Activated T-cell treated with anti-CD3 and anti-CD28 coated beads, Interleukin-2, amount 50 U/mL, for 24 hours (primary cell): Measurements from ENCODE around the gene NUP133.
A peak's percentile ranks its signal among the peaks of the same experiment; 100 is the strongest.
"Not testable (repeated sequence)": the region's sequence is repeated elsewhere in the genome, so short reads cannot be mapped to it uniquely, and the experiment has no call there.

Experiments
- DNase-seq: peaks from one replicate; pipeline ENCODE4 v3.0.0-alpha.2; 2020
- H3K27ac Mint-ChIP-seq: 2 replicates; pipeline ENCODE4 v1.8.0; 2020; ENCODE audit warnings: mild to moderate bottlenecking, mixed read lengths
- H3K27me3 Mint-ChIP-seq: 2 replicates; pipeline ENCODE4 v1.8.0; 2020; ENCODE audit warnings: mixed read lengths
- H3K36me3 Mint-ChIP-seq: 2 replicates; pipeline ENCODE4 v1.8.0; 2020; ENCODE audit warnings: low read depth, mixed read lengths
- H3K4me1 Mint-ChIP-seq: 2 replicates; pipeline ENCODE4 v1.8.0; 2020; ENCODE audit warnings: low read depth, mixed read lengths
- H3K4me3 Mint-ChIP-seq: 2 replicates; pipeline ENCODE4 v1.8.0; 2020; ENCODE audit warnings: mild to moderate bottlenecking, moderate library complexity, mixed read lengths
- H3K9me3 Mint-ChIP-seq: 2 replicates; pipeline ENCODE4 v1.8.0; 2020; ENCODE audit warnings: mixed read lengths

The NUP133 gene

DNA sequence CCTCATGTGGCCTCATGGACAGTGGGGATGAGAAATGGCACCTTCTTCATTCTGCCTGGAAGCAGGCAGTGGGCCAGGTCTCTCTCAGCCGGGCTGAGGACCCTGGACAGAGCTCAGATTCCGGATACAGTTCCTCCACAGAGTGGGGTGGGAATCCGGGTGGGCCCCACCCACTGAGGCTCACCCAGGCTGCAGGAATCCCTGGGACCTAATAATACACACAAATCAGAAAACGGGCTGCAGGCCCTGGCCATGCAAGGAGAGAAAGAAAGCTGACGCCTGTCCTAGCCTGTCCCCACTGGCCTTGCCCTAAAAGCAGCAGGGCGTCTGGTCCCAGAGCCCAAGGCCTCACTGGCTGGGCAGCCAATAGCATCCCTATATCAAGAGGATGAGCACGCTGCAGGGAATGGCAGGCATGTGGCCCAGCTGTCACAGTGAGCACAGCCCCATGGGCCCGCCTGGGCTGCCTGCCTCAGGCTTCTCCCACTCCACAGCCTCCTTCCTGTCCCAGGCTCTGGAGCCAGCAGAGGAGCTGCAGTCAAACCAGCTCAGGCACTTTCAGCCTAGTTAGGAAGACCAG lies 99.6 kb downstream of the NUP133 start:
- Mint-ChIP-seq H3K27ac (no peak overlapping the region), H3K27me3 (peaks cover 67% of the 10 kb centered on the region), H3K36me3 (no peaks in the 10 kb centered on the region)

DNA sequence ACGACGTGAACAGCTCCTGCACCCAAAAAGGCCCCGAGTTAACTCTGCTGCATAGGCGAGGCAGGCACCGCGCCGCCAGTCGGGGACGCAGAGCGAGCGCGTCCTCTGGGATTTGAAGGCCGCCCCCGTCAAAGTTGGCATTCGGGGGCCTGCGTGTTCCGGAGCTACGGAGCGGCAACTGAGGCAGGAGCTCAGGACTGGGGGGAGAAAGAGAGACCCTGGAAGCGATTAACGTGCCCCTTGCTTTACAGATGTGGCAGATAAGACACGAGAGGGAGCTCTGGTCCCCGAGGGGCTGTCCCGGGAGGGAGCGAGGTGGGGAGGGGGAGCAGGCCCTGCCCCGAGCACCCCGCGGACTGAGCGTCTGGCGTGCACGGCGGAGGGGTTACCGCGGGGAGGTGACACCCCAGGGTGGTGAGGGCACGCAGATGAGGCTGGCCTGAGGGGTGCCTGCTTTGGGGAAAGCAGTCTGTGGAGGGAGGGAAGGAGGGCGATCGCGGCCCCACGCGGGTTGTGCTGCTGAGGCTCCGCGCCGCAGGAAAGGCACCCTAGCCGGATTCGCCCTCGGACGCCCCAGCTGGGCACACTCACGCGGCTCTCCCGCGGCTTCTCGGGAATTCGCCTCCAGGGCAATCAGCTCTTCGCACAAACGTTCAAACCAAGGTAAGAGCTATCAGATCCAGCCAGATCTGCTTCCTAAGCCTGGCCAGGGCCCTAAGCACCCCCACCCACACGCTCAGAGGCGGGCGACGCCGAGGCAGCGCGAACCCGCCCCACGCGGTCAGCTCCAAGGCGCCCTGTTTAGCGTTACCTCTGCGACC lies 100.7 kb downstream of the NUP133 start:
- H3K36me3 Mint-ChIP-seq: no peaks in the 10 kb centered on the region
- H3K27ac Mint-ChIP-seq: no peak overlapping the region
- H3K9me3 Mint-ChIP-seq: no peaks in the 10 kb centered on the region
- peak overlapping the region; percentile 70 for H3K4me3 Mint-ChIP-seq
- peaks cover 19% of the 10 kb centered on the region for H3K4me1 Mint-ChIP-seq
- DNase-seq: peak; percentile 41
- H3K27me3 Mint-ChIP-seq: peaks cover 74% of the 10 kb centered on the region

More for the DNA sequence above, 99.6 kb downstream of the NUP133 start:
- Mint-ChIP-seq H3K4me3 (no peak overlapping the region), H3K4me1 (peaks cover 19% of the 10 kb centered on the region), H3K9me3 (no peaks in the 10 kb centered on the region)
- DNase-seq: no peak

DNA sequence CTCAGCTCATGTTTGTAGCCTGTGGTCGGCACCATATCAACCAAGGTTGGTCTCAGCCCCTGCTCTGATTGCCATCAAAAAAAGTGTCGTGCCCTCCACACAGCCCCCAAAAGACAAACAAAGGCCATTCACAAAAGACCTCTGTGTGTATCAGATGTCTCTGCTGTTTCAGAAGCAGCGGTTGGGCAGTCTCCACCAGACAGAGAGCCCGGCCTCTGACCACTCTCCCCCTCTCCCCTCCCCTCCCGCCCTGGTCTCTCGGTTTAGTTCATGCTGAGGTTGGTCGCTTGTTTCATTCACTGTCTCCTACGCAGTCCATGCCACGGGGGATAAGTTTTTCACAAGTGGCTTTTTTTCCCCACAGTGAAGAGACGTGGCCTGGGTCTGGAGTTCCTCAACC lies 101.3 kb downstream of the NUP133 start:
- H3K4me3 Mint-ChIP-seq: peak overlapping the region; percentile 70
- no peak overlapping the region for H3K27ac Mint-ChIP-seq
- H3K9me3 Mint-ChIP-seq: no peaks in the 10 kb centered on the region
- peaks cover 77% of the 10 kb centered on the region for H3K27me3 Mint-ChIP-seq
- peaks cover 19% of the 10 kb centered on the region for H3K4me1 Mint-ChIP-seq
- no peak for DNase-seq
- H3K36me3 Mint-ChIP-seq: no peaks in the 10 kb centered on the region

DNA sequence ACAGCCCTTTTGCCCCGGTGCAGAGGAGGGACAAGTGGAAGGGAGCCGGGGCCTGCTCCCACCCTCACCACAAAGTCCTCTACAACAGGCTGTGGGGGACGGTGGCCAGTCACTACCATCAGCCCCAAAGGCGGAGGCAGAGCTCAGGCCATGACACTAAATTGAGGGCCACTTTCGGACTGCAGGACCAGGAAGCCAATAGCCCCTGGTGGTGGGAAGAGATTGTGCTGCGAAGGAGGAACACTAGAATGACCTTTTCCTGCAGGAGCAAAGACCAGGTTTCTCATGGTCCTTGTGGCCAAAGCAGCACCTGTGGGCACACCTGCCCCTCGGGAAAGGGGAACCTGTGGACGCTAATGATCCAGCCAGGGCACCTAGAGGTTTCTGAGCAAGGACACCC lies 104.6 kb downstream of the NUP133 start:
- Mint-ChIP-seq H3K27me3 (peaks cover 58% of the 10 kb centered on the region), H3K4me3 (no peak overlapping the region), H3K27ac (no peak overlapping the region), H3K36me3 (no peaks in the 10 kb centered on the region), H3K9me3 (no peaks in the 10 kb centered on the region), H3K4me1 (peaks cover 10% of the 10 kb centered on the region)
- DNase-seq: no peak

DNA sequence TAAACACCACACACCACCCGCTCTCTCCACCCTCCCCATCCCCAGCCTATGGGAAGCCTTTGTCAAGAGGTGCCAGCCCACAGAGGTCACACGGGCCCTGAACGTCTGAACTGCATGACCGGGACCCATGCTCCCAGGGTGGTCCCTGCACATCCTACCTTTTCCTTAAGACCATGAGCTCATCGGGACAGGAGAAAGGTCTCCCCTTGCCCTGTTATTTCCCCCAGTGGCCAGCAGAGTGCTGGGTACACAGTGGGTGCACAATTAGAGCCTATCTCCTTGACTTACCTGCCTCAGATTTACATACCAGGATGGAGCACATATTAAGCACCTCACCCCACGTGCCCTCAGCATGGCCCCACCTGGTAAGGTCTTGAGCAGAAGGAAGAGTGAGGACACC lies 105.1 kb downstream of the NUP133 start:
- DNase-seq: no peak
- H3K4me3 Mint-ChIP-seq: no peak overlapping the region
- peaks cover 9% of the 10 kb centered on the region for H3K4me1 Mint-ChIP-seq
- no peaks in the 10 kb centered on the region for H3K9me3 Mint-ChIP-seq
- no peaks in the 10 kb centered on the region for H3K36me3 Mint-ChIP-seq
- peaks cover 52% of the 10 kb centered on the region for H3K27me3 Mint-ChIP-seq
- no peak overlapping the region for H3K27ac Mint-ChIP-seq

DNA sequence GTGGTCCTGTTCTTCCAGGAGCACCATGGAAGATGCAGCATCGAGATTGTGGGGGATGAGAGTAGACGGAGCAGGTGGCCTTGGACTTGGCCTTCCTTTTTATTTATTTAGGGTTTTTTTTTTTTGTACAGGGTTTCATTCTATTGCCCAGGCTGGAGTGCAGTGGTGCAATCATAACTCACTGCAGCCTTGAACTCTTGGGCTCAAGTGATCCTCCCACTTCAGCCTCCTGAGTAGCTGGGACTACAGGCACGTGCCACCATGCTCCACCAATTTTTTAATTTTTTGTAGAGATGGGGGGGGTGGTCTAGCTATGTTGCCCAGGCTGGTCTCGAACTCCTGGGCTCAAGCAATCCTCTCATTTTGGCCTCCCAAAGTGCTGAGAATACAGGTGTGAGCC lies 105.8 kb downstream of the NUP133 start:
- not testable (repeated sequence) for H3K4me3 Mint-ChIP-seq, H3K36me3 Mint-ChIP-seq, H3K4me1 Mint-ChIP-seq, H3K27ac Mint-ChIP-seq, DNase-seq, H3K9me3 Mint-ChIP-seq
- H3K27me3 Mint-ChIP-seq: peaks cover 46% of the 10 kb centered on the region

DNA sequence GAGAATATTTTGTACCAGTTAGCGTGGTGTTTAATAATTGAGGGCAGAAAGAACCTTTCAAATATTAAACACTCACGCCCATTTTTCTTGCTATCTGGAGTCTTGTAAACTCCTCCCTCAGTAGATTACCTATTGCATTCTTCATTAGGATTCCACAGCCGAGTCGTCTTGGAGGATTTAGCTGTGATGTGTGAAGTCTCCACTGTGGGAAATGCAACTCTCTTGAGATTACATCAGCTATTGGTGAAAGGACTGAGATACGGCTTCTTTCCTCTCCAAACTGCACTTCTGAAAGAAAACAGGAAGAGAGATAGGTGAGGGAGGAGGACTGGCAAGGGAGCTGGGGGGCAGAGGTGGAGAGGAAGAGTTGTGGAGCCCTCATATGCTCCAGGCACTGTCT lies 110.4 kb downstream of the NUP133 start:
- Mint-ChIP-seq H3K27ac (no peak overlapping the region), H3K4me3 (no peak overlapping the region), H3K4me1 (no peaks in the 10 kb centered on the region), H3K27me3 (peaks cover 36% of the 10 kb centered on the region), H3K9me3 (no peaks in the 10 kb centered on the region), H3K36me3 (no peaks in the 10 kb centered on the region)
- DNase-seq: no peak

DNA sequence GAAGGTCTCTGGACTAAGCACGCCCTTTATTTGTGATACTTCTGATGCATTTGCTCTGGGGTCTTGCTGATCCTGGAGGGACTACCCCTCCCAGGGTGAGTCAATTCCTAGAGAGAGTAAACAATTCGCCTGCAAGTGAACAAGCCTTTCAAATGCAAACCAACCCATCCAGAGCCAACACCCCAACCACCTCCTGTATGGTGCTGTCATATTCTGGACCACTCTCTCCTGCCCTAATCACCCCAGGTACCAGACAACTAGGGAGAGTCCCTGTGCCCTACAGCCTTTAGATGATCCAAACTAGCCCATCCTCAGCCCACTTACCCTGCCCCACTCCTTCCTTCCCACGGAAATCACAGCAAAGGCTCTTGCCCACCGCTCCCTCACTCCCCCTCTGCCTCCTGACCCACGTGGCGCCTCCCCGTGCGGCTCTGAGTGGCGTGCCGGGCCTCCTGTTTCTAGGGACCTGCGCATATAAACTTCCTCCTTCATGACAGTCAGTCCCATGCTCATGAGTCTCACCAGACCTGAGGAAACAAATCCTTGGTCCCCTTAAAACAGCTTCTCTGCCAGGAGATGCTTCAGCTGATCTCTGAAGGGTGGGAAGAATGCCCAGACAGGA lies 111.4 kb downstream of the NUP133 start:
- Mint-ChIP-seq H3K9me3 (no peaks in the 10 kb centered on the region), H3K4me3 (no peak overlapping the region), H3K4me1 (no peaks in the 10 kb centered on the region), H3K36me3 (no peaks in the 10 kb centered on the region), H3K27ac (no peak overlapping the region), H3K27me3 (peaks cover 35% of the 10 kb centered on the region)
- no peak for DNase-seq

DNA sequence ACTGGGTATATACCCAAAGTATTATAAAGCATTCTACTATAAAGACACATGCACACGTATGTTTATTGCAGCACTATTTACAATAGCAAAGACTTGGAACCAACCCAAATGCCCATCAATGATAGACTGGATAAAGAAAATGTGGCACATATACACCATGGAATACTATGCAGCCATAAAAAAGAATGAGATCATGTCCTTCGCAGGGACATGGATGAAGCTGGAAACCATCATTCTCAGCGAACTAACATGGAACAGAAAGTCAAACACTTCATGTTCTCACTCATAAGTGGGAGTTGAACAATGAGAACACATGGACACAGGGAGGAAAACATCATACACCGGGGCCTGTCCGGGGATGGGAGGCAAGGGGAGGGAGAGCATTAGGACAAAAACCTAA lies 113.6 kb downstream of the NUP133 start:
- not testable (repeated sequence) for H3K36me3 Mint-ChIP-seq, H3K4me1 Mint-ChIP-seq, H3K27ac Mint-ChIP-seq, DNase-seq, H3K4me3 Mint-ChIP-seq, H3K9me3 Mint-ChIP-seq
- H3K27me3 Mint-ChIP-seq: peaks cover 35% of the 10 kb centered on the region

DNA sequence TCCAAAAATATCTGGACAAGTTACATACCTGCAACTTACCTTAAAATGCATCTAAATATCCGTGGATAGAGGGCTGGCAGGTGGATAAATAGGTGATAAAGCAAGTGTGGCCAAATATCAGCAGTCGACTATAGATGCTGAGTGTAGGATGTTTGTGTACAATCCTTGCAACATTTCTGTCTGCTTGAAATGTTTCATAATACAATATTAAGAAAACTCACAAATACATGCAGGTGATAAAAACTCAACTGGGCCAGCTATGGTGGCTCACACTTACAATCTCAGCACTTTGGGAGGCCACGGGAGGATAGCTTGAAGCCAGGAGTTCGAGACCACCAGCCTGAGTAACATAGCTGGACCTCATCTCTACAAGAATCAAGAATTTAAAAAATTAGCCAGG lies 115.2 kb downstream of the NUP133 start:
- H3K4me3 Mint-ChIP-seq: no peak overlapping the region

More for the DNA sequence above, 115.2 kb downstream of the NUP133 start:
- peaks cover 35% of the 10 kb centered on the region for H3K27me3 Mint-ChIP-seq
- H3K9me3 Mint-ChIP-seq: no peaks in the 10 kb centered on the region
- H3K36me3 Mint-ChIP-seq: no peaks in the 10 kb centered on the region
- no peaks in the 10 kb centered on the region for H3K4me1 Mint-ChIP-seq
- DNase-seq: no peak
- no peak overlapping the region for H3K27ac Mint-ChIP-seq
